HG02943 (cell line): ENCODE results near the gene C18orf54.
"Not testable (repeated sequence)": the region's sequence is repeated elsewhere in the genome, so short reads cannot be mapped to it uniquely, and the experiment has no call there.

Experiments
- ATAC-seq: cut with Tn5 transposase; IDR thresholded peaks from one replicate; pipeline ENCODE4 v1.9.1; 2021; ENCODE audit warnings: mild to moderate bottlenecking, low read depth, moderate library complexity; ENCODE audit not compliant: unreplicated experiment

C18orf54 gene

DNA sequence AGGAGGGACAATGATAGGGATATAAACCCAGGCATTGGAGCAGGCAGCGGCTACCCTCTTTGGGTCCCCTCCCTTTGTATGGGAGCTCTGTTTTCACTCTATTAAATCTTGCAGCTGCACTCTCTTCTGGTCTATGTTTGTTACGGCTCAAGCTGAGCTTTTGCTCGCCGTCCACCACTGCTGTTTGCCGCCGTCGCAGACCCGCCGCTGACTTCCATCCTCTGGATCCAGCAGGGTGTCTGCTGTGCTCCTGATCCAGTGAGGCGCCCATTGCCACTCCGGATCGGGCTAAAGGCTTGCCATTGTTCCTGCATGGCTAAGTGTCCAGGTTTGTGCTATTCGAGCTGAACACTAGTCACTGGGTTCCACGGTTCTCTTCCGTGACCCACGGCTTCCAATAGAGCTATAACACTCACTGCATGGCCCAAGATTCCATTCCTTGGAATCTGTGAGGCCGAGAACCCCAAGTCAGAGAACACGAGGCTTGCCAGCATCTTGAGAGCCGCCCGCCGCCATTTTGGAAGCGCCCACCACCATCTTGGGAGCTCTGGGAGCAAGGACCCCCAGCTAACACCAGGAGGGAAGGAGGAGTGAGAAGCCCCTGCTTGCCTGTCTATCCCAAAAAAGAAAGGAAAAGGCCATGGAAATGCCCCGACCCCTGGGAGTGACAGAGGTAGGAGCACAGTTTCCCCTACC, 29.2 kb downstream of the C18orf54 start:
- not testable (repeated sequence) for ATAC-seq

DNA sequence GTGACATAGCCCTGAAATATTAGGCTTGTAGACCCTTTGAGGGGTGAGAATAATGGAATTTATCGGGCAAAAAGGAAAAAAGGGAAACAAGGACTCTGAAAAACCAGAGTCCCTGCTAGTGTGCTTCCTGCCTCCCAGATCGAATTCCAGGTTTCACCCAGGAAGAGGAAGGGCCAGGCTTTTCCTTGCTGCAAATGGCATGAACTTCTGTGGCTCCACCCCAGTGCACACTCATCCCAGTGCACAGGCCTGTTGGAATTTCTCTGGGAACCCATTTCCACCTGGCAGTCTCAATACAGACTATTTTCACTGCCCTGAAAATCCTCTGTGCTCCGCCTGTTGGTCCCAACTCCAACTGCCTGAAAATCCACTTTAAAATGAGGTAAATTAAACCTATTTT, 29.9 kb downstream of the C18orf54 start:
- no peak for ATAC-seq

DNA sequence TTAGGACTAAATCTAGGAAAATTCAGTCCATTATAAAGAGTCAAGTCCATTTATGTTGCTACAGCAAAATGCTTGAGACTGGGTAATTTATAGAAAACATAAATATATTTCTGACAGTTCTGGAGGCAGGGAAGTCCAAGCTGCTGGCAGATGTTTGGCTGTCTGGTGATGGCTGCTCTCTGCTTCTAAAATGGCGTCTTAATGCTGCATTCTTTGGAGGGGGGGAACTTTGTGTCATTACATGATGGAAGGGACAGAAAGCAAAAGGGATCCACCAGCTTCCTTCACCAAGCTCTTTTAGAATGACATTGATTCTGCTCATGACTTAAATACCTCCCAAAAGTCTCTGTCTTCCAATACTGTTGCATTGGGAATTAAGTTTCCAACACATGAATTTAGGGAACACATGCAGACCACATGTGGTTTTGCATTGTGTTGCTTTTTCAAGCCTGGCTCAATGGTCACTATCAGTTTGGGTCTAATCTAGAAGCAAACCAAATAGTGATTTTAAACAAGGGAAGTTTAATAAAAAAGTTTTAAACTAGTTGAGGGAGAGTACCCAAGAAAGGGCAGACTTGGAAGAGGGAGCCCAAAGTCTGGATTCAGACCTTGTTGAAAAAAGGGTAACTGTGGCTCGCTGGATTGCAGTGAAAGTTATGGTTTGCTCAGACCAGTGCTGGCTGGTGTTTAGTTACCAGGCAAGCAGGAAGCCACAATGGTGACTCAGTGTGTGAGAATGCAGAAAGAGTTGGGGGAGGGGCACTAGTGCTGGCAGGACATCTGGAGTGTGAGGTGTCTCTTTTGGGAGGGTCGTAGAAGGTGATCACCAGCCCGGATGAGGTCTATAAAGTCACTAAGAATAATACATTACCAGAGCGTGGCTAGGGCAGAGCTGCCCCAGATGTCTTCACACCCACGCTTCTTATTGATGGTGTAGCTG, 30.8 kb downstream of the C18orf54 start:
- peak; percentile 91 for ATAC-seq

DNA sequence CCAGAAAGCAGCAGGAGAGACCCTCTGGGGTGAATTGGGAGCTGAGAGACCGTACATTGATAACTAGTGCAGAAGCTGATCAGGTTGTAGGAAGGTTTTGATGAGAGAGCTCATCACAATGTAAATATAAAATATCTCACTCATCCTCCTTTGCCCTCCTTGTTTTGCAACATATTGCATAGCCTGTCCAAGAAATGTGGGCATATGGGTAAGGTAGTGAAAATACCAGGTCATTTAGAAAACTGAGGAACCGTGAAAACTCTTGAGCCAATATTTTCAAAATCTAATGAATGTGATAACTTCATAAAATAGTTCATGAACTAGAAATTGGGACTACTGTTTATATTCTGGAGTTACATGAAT, 31.4 kb downstream of the C18orf54 start:
- no peak for ATAC-seq

DNA sequence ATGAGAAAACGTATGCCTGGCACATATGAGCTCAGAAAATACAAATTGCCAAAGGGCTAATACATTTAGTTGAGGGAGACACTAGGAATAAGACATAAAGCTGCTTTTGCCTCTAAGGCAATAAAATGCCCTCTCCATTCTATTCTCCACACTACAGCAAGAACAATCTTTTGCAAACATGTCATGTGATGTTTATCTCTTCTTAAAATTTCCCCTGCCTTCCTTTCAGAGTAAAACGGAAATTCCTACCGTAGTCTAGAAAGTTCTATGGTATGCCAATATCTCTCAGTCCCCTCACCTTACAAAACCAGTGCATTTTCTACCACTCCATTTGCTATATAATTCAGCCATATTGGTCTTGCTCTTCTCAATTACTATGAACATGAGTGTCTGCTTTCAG, 33.1 kb downstream of the C18orf54 start:
- no peak for ATAC-seq

DNA sequence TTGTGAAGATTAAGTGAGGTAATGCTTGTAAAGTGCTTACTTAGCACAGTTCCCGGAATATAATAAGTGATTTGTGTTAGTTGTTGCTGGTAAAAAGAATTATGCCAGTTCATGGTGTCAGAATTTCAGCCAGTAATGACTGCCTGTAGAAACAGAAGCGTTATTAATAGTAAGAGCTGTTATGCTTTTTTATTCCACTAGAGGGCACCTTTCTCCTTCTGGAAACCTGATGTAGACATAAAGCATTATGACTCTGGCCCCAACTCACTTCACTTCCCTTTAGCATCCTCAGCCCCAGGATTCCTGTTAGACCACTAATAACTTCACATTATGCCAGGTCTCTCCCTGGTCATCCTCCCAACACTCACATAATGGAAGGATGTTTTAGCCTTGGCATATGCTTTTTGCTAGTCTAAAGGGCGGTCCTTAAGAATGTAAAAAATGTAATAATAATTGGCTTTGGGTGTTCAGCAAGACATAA, 34.9 kb downstream of the C18orf54 start:
- peak; percentile 40 for ATAC-seq

DNA sequence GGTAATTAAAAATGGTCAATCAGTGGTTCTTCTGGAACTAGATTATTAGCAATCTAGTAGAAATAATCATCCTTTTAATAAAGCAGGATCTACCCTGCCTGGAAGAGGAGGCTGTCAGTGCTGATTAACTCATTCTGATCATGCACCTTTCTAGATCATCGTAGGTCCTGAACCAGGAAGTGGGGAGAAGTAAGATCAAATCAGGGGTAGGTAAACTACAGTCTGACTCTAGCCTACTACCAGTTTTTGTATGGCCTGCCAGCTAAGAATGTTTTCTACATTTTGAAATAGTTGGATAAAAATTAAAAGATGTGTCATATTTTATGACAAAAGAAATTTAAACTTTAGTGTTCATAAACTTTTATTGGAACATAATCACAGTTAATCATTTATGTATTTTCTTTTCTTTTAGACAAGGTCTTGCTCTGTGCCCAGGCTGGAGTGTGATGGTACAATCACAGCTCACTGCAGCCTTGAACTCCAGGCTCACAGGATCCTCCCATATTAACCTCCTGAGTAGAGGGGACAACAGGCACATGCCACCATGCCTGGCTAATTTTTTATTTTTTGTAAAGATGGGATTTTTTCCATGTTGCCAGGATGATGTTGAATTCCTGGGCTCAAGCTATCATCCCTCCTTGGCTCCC, 36.1 kb downstream of the C18orf54 start:
- no peak for ATAC-seq

DNA sequence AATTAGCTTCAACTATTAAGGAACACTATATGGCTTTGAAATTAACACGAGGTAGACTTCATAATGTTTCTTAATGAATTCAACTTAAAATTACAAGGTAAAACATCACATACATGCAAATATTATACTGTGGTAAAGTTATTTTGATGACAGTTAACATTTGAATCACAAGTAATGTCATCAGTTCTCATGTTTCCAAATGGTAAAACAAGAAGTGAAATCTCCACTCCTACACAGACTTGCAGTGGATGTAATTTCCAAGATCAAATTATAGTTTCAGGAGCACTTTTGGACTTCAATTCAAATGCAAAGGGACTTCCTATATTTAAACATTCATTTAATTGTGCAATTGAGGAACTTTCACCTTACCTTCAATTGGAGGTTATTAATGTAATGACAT, 39.1 kb downstream of the C18orf54 start:
- ATAC-seq, result no peak

DNA sequence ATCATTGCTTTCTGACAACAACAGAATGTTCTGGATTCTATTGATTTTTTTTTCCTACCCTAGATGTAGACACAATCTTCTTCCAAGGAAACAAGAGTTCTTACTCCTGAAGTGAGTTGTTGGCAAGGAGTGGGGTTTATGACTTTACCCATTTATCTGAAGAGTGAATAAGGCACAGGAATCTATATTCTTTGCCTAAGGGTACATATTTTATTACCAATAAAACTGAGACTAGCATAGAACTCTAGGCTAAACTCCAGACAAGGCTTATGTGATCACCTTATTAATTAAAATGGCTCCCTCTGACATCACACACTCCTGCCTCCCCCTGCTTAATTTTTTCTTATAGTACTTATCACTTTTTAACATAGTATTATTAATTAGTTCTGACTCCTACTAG, 47.6 kb downstream of the C18orf54 start:
- ATAC-seq, result no peak

DNA sequence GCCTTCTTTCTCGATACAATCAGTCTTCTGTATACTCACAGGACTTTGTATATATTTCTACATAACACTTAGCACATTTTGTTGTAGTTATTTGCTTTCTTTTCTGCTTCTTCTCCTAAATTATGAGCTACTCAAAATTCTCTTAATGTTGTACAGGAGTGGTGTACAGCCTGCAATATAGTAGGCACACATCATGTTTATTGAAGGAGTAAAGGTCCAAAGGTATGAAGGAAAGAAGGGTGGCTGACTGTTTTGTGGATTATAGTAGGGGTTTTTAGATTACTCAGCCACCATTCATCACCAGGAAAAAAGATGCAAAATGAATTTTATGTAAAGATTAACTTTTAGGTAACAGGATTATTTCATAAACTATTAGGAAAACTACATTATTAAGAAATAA, 54.1 kb downstream of the C18orf54 start:
- ATAC-seq, result no peak

DNA sequence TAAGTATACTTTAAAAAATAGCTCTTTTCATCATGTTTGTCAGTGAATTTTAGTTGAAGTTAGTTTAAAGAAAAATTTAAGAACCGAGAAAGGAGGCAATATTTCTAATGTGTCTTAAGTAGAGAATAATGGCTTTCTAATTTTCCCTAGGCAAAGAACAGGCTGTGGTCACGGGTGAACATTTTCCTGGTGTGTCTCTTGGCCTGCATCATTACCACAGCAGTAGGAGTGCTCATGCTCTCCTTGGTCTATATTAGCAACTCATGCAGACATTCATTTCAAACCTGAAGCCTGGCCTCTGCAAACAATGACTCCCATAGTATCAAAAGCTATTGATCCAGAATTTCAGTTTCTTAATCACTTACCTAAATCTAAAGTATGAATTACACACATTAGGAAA, 57.4 kb downstream of the C18orf54 start:
- no peak for ATAC-seq

DNA sequence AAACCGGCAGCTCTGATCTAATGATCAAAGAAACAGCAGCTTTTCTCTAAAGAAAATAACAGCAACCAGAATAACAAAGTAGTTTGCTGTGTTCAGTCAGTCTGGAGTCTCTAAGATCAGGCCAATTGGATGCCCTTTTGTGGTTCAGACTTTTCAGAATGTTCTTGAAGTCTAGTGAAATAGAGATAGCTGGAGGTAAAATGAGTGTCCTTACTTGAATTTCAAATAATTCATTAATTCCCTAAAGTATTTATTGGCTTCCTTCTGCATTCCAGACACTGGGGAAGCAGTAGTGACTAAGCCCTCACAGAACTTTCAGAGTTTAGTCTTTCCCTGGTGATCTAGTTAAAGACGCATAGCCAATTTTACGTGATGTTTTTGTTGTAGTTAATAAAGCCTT, 58.7 kb downstream of the C18orf54 start:
- no peak for ATAC-seq

DNA sequence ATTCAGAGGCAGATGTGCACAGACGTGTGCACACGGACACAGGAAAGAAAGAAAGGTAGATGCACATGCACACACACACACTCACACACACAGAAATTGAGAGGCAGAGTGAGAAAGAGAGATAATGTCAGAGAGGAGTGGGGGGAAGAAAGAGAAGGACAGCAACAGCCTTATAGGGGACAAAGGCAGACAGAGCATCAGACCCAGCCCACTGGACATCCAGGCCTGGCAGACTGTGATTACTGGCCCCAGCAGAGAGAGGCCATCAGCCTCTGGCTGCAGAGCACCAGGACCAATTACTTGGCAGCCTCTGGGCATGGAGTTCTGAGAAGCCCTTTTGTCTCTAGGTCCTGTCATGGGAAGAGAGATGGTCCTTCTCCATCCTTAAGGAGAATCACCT, 66.1 kb downstream of the C18orf54 start:
- ATAC-seq, result no peak

DNA sequence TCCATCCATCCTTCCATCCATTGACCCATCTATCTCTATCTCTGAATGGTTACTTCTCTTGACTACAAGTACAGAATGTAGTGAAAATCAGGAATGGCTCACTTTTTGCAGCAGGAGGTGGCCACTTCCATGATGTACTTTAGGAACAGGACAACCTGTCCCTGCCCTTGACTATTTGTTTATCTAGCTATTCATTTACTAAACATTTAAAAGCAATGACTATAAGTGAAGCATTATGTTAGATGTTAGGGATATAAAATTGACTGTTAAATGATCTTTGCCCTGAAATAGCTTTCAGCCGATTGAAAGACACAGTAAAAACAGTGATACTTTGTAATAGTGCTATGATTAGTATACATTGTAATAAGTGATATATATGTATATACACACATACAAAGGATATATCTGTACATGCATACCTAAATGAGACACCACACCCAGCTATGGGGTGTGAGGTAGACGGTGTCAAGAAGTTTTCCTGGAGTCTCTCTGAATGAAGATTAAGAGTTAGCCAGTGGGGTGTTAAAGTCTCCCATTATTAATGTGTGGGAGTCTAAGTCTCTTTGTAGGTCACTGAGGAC, 68.5 kb downstream of the C18orf54 start:
- no peak for ATAC-seq
